H1 (cell line): Measurements from ENCODE around the gene PCTP. TPM values are rescaled to one million over a fixed set of nuclear protein-coding genes. Genes with fewer than 3 reads are reported as not detected.

ENCODE experiments used
- CTCF ChIA-PET: fragments of 300-600 bp; sonication (Branson Sonifier 250); formaldehyde crosslinking; loops from one replicate; lab custom pipeline; 2021; ENCODE audit not compliant: partially characterized antibody; lab: Charles Lee
- POLR2A ChIA-PET: fragments of 300-600 bp; sonication (Branson Sonifier 250); formaldehyde crosslinking; loops from one replicate; lab custom pipeline; 2021; ENCODE audit warnings: inconsistent platforms; ENCODE audit not compliant: partially characterized antibody; lab: Charles Lee
- DNase-seq, 2 experiments: peaks; one replicate each; pipeline versions ENCODE4 v3.0.0 to v3.0.0-alpha.2; 2010 to 2022; ENCODE audit warnings: low spot score in 2 of 2, low read depth in 1 of 2, mixed read lengths in 1 of 2
- FAIRE-seq: peaks from 2 replicates; lab custom pipeline; 2011; peaks lifted over from hg19 to GRCh38; lab: Jason Lieb, UNC
- H2AFZ ChIP-seq: 2 replicates; pipeline ENCODE4 v1.8.1; 2012; ENCODE audit warnings: low read length, inconsistent platforms
- H2AK5ac ChIP-seq: 2 replicates; pipeline ENCODE4 v1.6.1; 2013; ENCODE audit warnings: low read depth, low read length
- H2BK120ac ChIP-seq: replicated peaks from 2 replicates; pipeline ENCODE3; 2013; ENCODE audit warnings: low read depth, low read length, inconsistent platforms
- H2BK12ac ChIP-seq: 2 replicates; pipeline ENCODE4 v1.6.1; 2013; ENCODE audit warnings: low read depth, low read length
- H2BK15ac ChIP-seq: 2 replicates; pipeline ENCODE4 v1.6.1; 2013; ENCODE audit warnings: low read length
- H2BK20ac ChIP-seq: 2 replicates; pipeline ENCODE4 v1.6.1; 2013; ENCODE audit warnings: low read length
- H2BK5ac ChIP-seq: 2 replicates; pipeline ENCODE4 v1.6.1; 2013; ENCODE audit warnings: low read depth, low read length
- H3K14ac ChIP-seq: 2 replicates; pipeline ENCODE4 v1.6.1; 2013; ENCODE audit warnings: inconsistent platforms; ENCODE audit not compliant: insufficient read length
- H3K18ac ChIP-seq: 2 replicates; pipeline ENCODE4 v1.6.1; 2013; ENCODE audit warnings: low read length; ENCODE audit errors: extremely low read depth
- H3K23ac ChIP-seq: 2 replicates; pipeline ENCODE4 v1.6.1; 2013; ENCODE audit warnings: inconsistent platforms; ENCODE audit not compliant: insufficient read length
- H3K23me2 ChIP-seq: 2 replicates; pipeline ENCODE4 v1.6.1; 2013; ENCODE audit warnings: low read depth, low read length
- H3K27ac ChIP-seq: 2 replicates; pipeline ENCODE4 v1.6.1; 2011; ENCODE audit warnings: low read depth, low read length, inconsistent platforms
- H3K27me3 ChIP-seq, 4 experiments: replicated peaks in 1 of 4; 1 replicate in 1 of 4; 2 replicates in 3 of 4; pipeline versions ENCODE4 v1.6.1 to v1.8.1; 2011 to 2013; ENCODE audit warnings: low read length in 3 of 4, mild to moderate bottlenecking in 3 of 4, inconsistent platforms in 2 of 4, mixed read lengths in 2 of 4, moderate library complexity in 1 of 4; ENCODE audit not compliant: control insufficient read depth in 3 of 4, insufficient read depth in 3 of 4; ENCODE audit errors: extremely low read depth in 1 of 4
- H3K36me3 ChIP-seq, 4 experiments: 2 replicates each; pipeline versions ENCODE4 v1.6.1 to v1.8.1; 2011 to 2013; ENCODE audit warnings: mild to moderate bottlenecking in 4 of 4, low read length in 3 of 4, moderate library complexity in 2 of 4, control low read depth in 1 of 4, inconsistent platforms in 1 of 4; ENCODE audit not compliant: insufficient read depth in 4 of 4, control insufficient read depth in 2 of 4
- H3K4ac ChIP-seq: replicated peaks from 2 replicates; pipeline ENCODE3; 2013; ENCODE audit warnings: low read length, low read depth, mixed read lengths, inconsistent platforms; ENCODE audit not compliant: insufficient read length
- H3K4me1 ChIP-seq, 4 experiments: replicated peaks in 1 of 4; 1 replicate in 1 of 4; 2 replicates in 3 of 4; pipeline versions ENCODE4 v1.6.1 to v1.8.1; 2011 to 2013; ENCODE audit warnings: low read length in 3 of 4, inconsistent platforms in 2 of 4, mixed read lengths in 1 of 4; ENCODE audit not compliant: insufficient read depth in 4 of 4, control insufficient read depth in 3 of 4
- H3K4me2 ChIP-seq, 2 experiments: 2 replicates each; pipeline versions ENCODE4 v1.6.1 to v1.8.1; 2011 to 2013; ENCODE audit warnings: low read depth in 2 of 2, low read length in 2 of 2, control low read depth in 1 of 2, inconsistent platforms in 1 of 2, mild to moderate bottlenecking in 1 of 2; ENCODE audit not compliant: insufficient read depth in 1 of 2
- H3K4me3 ChIP-seq, 4 experiments: fragments of 200-600, 300-600 bp in 1 of 4; sonication (generic), shearing (Covaris generic), sonication (Bioruptor Twin) in 1 of 4; 2 replicates each; pipeline versions ENCODE4 v1.5.1 to v1.8.1; 2011 to 2016; ENCODE audit warnings: low read length in 4 of 4, low read depth in 3 of 4, control low read depth in 2 of 4, inconsistent platforms in 2 of 4, mild to moderate bottlenecking in 2 of 4, mixed read lengths in 1 of 4, moderate library complexity in 1 of 4; ENCODE audit not compliant: insufficient read depth in 2 of 4; ENCODE audit errors: extremely low read depth in 1 of 4
- H3K56ac ChIP-seq: replicated peaks from 2 replicates; pipeline ENCODE3; 2013; ENCODE audit warnings: low read depth, mild to moderate bottlenecking, mixed read lengths, low read length, inconsistent platforms; ENCODE audit not compliant: insufficient read length
- H3K79me1 ChIP-seq: 2 replicates; pipeline ENCODE4 v1.6.1; 2013; ENCODE audit warnings: low read depth, low read length, control low read depth
- H3K79me2 ChIP-seq, 2 experiments: 2 replicates each; pipeline versions ENCODE4 v1.6.1 to v1.8.1; 2012 to 2013; ENCODE audit warnings: low read length in 2 of 2, mild to moderate bottlenecking in 2 of 2, inconsistent platforms in 1 of 2; ENCODE audit not compliant: insufficient read depth in 2 of 2, control insufficient read depth in 1 of 2
- H3K9ac ChIP-seq, 4 experiments: replicated peaks in 1 of 4; 1 replicate in 1 of 4; 2 replicates in 3 of 4; pipeline versions ENCODE4 v1.6.1 to v1.8.1; 2011 to 2013; ENCODE audit warnings: low read depth in 3 of 4, low read length in 3 of 4, control low read depth in 2 of 4, mild to moderate bottlenecking in 2 of 4, moderate library complexity in 2 of 4, inconsistent platforms in 1 of 4; ENCODE audit errors: extremely low read depth in 1 of 4
- H3K9me3 ChIP-seq, 2 experiments: 2 replicates each; pipeline versions ENCODE4 v1.6.1 to v1.8.1; 2012 to 2013; ENCODE audit warnings: mild to moderate bottlenecking in 2 of 2, moderate library complexity in 2 of 2, control low read depth in 1 of 2, inconsistent platforms in 1 of 2, low read depth in 1 of 2, low read length in 1 of 2, mixed read lengths in 1 of 2; ENCODE audit not compliant: insufficient read depth in 2 of 2
- H4K20me1 ChIP-seq, 2 experiments: replicated peaks in 1 of 2; 2 replicates each; pipeline versions ENCODE3 to v1.8.1; 2011 to 2013; ENCODE audit warnings: inconsistent platforms in 2 of 2, low read length in 2 of 2, mild to moderate bottlenecking in 1 of 2; ENCODE audit not compliant: insufficient read depth in 2 of 2, control insufficient read depth in 1 of 2
- H4K5ac ChIP-seq: 2 replicates; pipeline ENCODE4 v1.6.1; 2013; ENCODE audit warnings: low read length, low read depth, mixed read lengths, inconsistent platforms; ENCODE audit not compliant: insufficient read length
- H4K8ac ChIP-seq: 2 replicates; pipeline ENCODE4 v1.8.0; 2013; ENCODE audit warnings: mild to moderate bottlenecking, moderate library complexity, low read length, inconsistent platforms; ENCODE audit not compliant: insufficient read depth; ENCODE audit errors: extremely low read depth
- H4K91ac ChIP-seq: replicated peaks from 2 replicates; pipeline ENCODE3; 2013; ENCODE audit warnings: low read length, mixed read lengths, inconsistent platforms; ENCODE audit not compliant: insufficient read length
- BCL11A ChIP-seq, 2 experiments: IDR thresholded peaks; one replicate each; pipeline ENCODE4 v1.6.1; 2011; ENCODE audit warnings: low read depth in 2 of 2, low read length in 2 of 2, mild to moderate bottlenecking in 2 of 2
- GABPA ChIP-seq: IDR thresholded peaks from 2 replicates; pipeline ENCODE4 v1.6.1; 2011; ENCODE audit warnings: mild to moderate bottlenecking, low read length, moderate library complexity, borderline replicate concordance; ENCODE audit not compliant: insufficient read depth
- KDM5A ChIP-seq: fragments of 200-600 bp; IDR thresholded peaks from 2 replicates; pipeline ENCODE4 v1.7.1; 2012; ENCODE audit warnings: mild to moderate bottlenecking, low read length, inconsistent platforms, mixed read lengths
- NRF1 ChIP-seq: IDR thresholded peaks from 2 replicates; pipeline ENCODE4 v1.6.1; 2011; ENCODE audit warnings: mild to moderate bottlenecking, low read depth, low read length, improper control_type of control experiment
- POU5F1 ChIP-seq: IDR thresholded peaks from 2 replicates; pipeline ENCODE4 v1.6.1; 2011; ENCODE audit warnings: low read depth, mild to moderate bottlenecking, low read length, moderate library complexity
- SIRT6 ChIP-seq: IDR thresholded peaks from one replicate; pipeline ENCODE4 v1.7.1; 2012; ENCODE audit warnings: low read length, inconsistent platforms
- SP1 ChIP-seq: IDR thresholded peaks from 2 replicates; pipeline ENCODE4 v1.6.1; 2011; ENCODE audit warnings: low read depth, low read length
- TAF7 ChIP-seq: optimal IDR thresholded peaks from 2 replicates; pipeline ENCODE3; 2011; ENCODE audit warnings: low read depth, mild to moderate bottlenecking, inconsistent platforms, low read length, moderate library complexity, borderline replicate concordance
- WGBS, 2 experiments: shearing (Covaris generic) in 1 of 2; methylation state at CpG; one replicate each; pipeline versions ENCODE4 v1.1.6 to v1.1.7; 2013 to 2015; ENCODE audit warnings: low lambda C conversion rate in 2 of 2, mixed read lengths in 2 of 2, inconsistent platforms in 1 of 2, low coverage in 1 of 2, missing lambda C conversion rate in 1 of 2; ENCODE audit not compliant: insufficient replicate concordance in 2 of 2, insufficient coverage in 1 of 2, insufficient read length in 1 of 2; ENCODE audit errors: extremely low coverage in 1 of 2, missing lambda C conversion rate in 1 of 2; 5-methylcytosine and 5-hydroxymethylcytosine counted together
- polyA plus RNA-seq, 7 experiments: library from polyadenylated mRNA; depleted of rRNA in 3 of 7; stranded (reverse) in 5 of 7; unstranded in 2 of 7; fragments of >200 nt in 5 of 7; fragments of 200-250 nt in 2 of 7; gene quantifications; 1 replicate in 5 of 7; 2 replicates in 1 of 7; 4 replicates in 1 of 7; pipeline versions ENCODE4 v1.2.1 to v1.2.3, GENCODE V29; 2011 to 2013; ENCODE audit warnings: missing spikeins in 2 of 7, mixed read lengths in 2 of 7
- total RNA-seq: library from RNA; stranded (reverse); fragmentation: NEBNext Ultra II Directional; extraction: Animal tissue kit (Norgen Biotek cat#: 25700); gene quantifications from 2 replicates; pipeline ENCODE4 v1.2.1, GENCODE V29; 2021

PCTP gene
- total and polyA plus RNA-seq, 2 of the 8 experiments (the other 6 are each of a cell fraction or from before 2014, with no cell fraction given), result 14.1 to 14.6 TPM

DNA sequence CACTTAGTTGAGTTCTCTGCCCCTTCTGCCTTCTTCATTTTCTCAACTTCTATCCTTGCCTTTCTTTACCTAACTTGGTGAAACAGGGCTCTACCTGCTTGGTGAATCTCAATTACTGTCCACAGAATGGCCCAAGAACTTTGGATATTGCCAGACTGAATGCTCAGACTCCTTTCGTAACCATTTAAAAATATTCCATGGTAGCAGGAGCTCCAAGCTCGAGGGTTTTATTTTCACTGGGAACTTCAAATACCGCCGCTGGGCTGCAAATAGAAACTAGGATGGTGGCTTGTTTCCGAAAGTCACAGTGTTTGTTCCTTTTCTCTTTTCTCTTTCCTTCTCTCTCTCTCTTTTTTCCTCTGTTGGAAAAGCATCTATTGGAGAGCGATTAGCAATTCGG lies 41.4 kb upstream of the PCTP start:
- H3K27ac ChIP-seq, result no peak overlapping the region
- no peak overlapping the region for H3K14ac ChIP-seq
- peaks cover 3 to 9% (median 4%) of the 10 kb centered on the region in 4 experiments; a peak in 5 of 7 replicates for H3K4me1 ChIP-seq
- no peak overlapping the region for H3K9ac ChIP-seq
- H2BK5ac ChIP-seq, result no peak overlapping the region
- no peak for FAIRE-seq
- no peak overlapping the region for H2BK120ac ChIP-seq
- H4K91ac ChIP-seq, result no peak overlapping the region
- no peak overlapping the region for H3K4me2 ChIP-seq
- H2AFZ ChIP-seq, result no peak overlapping the region
- H3K27me3 ChIP-seq, result no peaks in the 10 kb centered on the region
- H3K56ac ChIP-seq, result no peak overlapping the region
- ChIA-PET CTCF (interaction anchor here (0.6 to 1.2 kb wide), 6 partner anchors 9 to 267 kb away, joined by 3 to 8 read pairs (median 3); no protein-coding TSS in a partner anchor), POLR2A (no interaction called here)
- H4K8ac ChIP-seq, result no peak overlapping the region
- H4K20me1 ChIP-seq, result no peaks in the 10 kb centered on the region
- WGBS, 2 experiments, result 89% methylated on average over 7 of the region's 7 CpGs; no CpG with 5 or more reads in 1 of the 2 experiments
- no peaks in the 10 kb centered on the region for H3K79me2 ChIP-seq
- no peaks in the 10 kb centered on the region for H3K9me3 ChIP-seq
- no peak for TF ChIP-seq TAF7
- no peak for TF ChIP-seq SIRT6
- no peak for TF ChIP-seq NRF1
- TF ChIP-seq POU5F1, result no peak
- no peak for TF ChIP-seq BCL11A (IDR thresholded peaks at IDR 0.05; ENCODE audit: low read depth in 2 of 2, low read length in 2 of 2)
- TF ChIP-seq SP1, result no peak
- no peak for TF ChIP-seq GABPA
- TF ChIP-seq KDM5A, result no peak
- H3K4ac ChIP-seq, result no peak overlapping the region
- H3K18ac ChIP-seq, result no peak overlapping the region
- H3K23ac ChIP-seq, result no peak overlapping the region
- no peak overlapping the region for H2BK12ac ChIP-seq
- no peak overlapping the region for H3K4me3 ChIP-seq
- H3K36me3 ChIP-seq, result no peaks in the 10 kb centered on the region
- no peaks in the 10 kb centered on the region for H3K23me2 ChIP-seq
- no peak for DNase-seq
- H3K79me1 ChIP-seq, result no peaks in the 10 kb centered on the region
- no peak overlapping the region for H4K5ac ChIP-seq
- H2BK20ac ChIP-seq, result no peak overlapping the region
- no peak overlapping the region for H2BK15ac ChIP-seq
- no peak overlapping the region for H2AK5ac ChIP-seq
